Erythroblast (primary cell): ENCODE measurements around the gene EFNA2.

Experiments
- DNase-seq, 2 experiments: peaks; one replicate each; lab custom pipeline; 2025; lab: John Stamatoyannopoulos, UW
- GATA1 ChIP-seq: IDR thresholded peaks from 2 replicates; pipeline ENCODE4 v1.6.1; 2011; ENCODE audit warnings: low read depth, mild to moderate bottlenecking, control low read depth, low read length, moderate library complexity
- POLR2A ChIP-seq: IDR thresholded peaks from 2 replicates; pipeline ENCODE4 v1.6.1; 2011; ENCODE audit warnings: mild to moderate bottlenecking, low read length

The EFNA2 gene

GRCh38 chr19:1252221-1252820 lies 33.4 kb upstream of the EFNA2 start:
- TF ChIP-seq GATA1 (no peak), POLR2A (peak; percentile 10)
- DNase-seq, result peak; percentile 67 to 80

DNA sequence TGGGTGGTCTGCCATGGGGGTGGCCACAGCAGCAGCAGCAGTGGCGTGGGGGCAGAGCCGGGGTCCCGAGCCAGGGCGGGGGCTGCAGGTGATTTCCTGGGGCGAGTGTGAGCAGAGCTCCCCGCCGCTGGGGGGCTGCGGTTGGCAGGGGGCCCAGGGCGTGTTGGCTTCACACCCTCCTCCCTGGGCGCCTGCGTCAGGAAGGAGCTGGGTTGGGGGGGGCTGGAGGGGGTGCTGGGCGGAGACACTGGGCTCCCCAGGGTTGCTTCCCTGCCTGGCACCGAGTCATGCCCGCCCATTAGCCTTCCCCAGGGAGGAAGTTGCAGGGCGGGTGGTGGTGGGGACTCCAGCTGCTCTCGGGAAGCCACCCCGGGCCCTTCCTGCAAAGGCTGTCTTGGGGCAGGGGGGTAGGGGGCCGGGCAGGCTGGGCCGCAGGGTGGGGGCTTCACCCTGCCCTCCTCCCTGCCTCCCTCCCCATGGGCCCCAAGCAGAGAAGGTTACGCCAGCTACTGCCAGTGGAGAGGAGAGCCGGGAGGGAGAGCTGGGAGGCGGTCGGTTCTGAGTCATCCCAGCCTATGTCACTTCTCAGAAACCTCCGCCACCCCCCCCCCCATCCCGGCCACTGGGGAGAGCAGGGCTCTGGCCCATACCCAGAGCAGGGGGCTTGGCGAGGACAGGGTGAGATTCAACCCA lies 32.7 kb upstream of the EFNA2 start:
- TF ChIP-seq GATA1 (no peak), POLR2A (no peak)
- DNase-seq, result peak; percentile 84 to 91

DNA sequence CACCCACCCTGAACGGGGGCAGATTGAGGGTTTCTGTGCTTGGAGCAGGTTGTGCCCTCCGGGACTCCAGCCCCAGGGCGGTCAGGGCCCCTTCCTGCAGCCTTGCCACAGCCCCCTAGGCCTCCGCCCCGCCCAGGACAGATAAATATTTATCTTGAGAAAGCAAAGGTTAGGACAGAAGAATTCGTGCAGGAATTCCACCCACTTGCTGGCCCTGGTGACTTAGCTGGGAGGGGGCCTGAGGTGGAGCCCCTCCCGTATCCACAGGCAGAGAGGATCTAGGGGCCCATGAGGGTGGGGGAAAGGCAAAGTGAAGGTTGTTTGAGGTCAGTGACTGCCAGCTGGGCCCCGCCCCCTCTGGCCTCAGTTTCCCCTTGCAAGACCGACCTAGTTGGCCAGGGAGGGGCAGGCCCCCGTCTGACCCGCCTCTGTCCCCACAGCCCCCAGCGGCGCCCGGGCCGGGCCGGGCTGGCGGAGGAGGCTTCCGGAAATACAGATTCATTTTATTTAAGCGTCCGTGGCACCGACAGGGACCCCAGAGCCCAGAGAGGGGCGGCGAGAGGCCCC lies 32.1 kb upstream of the EFNA2 start:
- peak; percentile 84 to 89 for DNase-seq
- no peak for TF ChIP-seq GATA1
- no peak for TF ChIP-seq POLR2A

GRCh38 chr19:1254081-1254527 lies 31.6 kb upstream of the EFNA2 start:
- no peak for DNase-seq
- no peak for TF ChIP-seq GATA1
- no peak for TF ChIP-seq POLR2A

DNA sequence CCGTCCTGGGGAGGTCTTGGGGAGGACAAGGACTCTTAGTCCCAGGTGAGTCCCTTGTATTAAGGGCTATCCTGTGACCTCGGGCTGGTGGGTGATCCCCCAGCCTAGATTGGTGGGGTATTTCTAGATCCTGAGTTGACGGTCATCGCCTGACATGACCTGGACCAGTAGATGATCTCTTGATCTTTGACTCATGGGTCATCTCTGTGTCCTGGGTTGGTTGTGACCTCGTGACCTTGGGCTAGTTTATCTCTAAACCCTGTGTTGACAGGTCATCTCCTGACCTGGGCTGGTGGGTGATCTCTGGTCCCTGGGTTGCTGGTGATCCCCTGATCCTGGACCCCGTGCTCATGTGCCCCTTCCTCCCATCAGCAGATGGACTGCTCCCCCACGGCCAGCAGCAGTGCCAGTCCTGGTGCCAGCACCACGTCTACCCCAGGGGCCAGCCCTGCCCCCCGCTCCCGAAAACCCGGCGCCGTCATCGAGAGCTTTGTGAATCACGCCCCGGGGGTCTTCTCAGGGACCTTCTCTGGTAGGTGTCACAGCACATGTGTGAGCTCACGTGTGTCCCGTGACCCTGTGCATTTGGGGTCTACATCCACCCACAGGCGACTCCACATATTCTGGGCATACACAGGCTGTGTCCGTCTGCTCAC lies 31.0 kb upstream of the EFNA2 start:
- TF ChIP-seq GATA1, result no peak
- no peak for TF ChIP-seq POLR2A
- DNase-seq, result no peak

- DNase-seq, result no peak
- TF ChIP-seq POLR2A (no peak), GATA1 (no peak)
Measured at GRCh38 chr19:1255186-1256161, 30.2 kb upstream of the EFNA2 start.

DNA sequence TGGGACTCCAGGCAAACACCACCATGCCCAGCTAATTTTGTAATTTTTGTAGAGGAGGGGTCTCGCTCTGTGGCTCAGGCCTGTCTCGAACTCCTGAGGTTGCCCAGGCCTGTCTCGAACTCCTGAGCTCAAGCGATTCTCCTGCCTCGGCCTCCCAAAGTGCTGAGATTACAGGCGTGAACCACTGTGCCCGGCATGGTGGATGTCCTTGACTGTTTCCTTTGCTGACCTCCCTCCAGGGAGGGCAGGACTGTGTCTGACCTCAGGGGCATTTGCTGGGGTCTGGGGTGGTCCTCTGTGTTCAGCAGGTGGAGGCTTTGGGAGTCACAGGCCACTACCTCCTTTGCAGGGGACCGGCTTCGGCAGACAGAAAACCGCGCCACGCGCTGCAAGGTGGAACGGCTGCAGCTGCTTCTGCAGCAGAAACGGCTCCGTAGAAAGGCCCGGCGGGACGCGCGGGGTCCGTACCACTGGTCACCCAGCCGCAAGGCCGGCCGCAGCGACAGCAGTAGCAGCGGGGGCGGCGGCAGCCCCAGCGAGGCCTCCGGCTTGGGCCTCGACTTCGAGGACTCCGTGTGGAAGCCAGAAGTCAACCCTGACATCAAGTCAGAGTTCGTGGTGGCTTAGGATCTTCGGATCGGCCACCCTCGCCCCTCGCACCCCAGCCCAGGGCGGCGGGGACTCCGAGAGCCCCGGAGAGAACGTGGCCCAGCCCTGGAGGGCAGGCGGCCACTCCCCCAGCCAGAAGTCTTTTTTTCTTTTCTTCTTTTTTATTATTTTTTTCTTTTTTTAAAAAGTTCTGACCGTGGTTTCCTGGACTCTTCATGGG lies 28.8 kb upstream of the EFNA2 start:
- no peak for DNase-seq

GRCh38 chr19:1257475-1258162 lies 28.1 kb upstream of the EFNA2 start:
- DNase-seq, result no peak
- no peak for TF ChIP-seq POLR2A
- TF ChIP-seq GATA1, result no peak

More for the DNA sequence above, 28.8 kb upstream of the EFNA2 start:
- no peak for TF ChIP-seq GATA1
- TF ChIP-seq POLR2A, result peak; percentile 23

GRCh38 chr19:1258163-1258492 lies 27.5 kb upstream of the EFNA2 start:
- no peak for DNase-seq
- no peak for TF ChIP-seq GATA1
- no peak for TF ChIP-seq POLR2A

- DNase-seq, result no peak
- TF ChIP-seq GATA1 (no peak), POLR2A (no peak)
Measured at GRCh38 chr19:1258707-1259205, 26.9 kb upstream of the EFNA2 start.

- peak; percentile 69 for TF ChIP-seq POLR2A
- no peak for TF ChIP-seq GATA1
- DNase-seq, result peak; percentile 58 to 65
Measured at GRCh38 chr19:1259206-1259875, 26.3 kb upstream of the EFNA2 start.
